GM12875 (cell line): ENCODE measurements around the gene ZNF491.
A peak's percentile ranks its signal among the peaks of the same experiment; 100 is the strongest.
"Not testable (repeated sequence)": the region's sequence is repeated elsewhere in the genome, so short reads cannot be mapped to it uniquely, and the experiment has no call there.

Experiments used
- H3K4me3 ChIP-seq: one replicate; pipeline ENCODE4 v1.5.1; 2011; ENCODE audit warnings: low read depth, low read length, control low read depth
- TF ChIP-seq, protein P1 (sequence below): IDR thresholded peaks from 2 replicates; pipeline ENCODE4 v1.5.1; 2011; ENCODE audit warnings: low read depth, mild to moderate bottlenecking, control low read depth, inconsistent platforms, low read length, moderate library complexity, borderline replicate concordance; ENCODE audit not compliant: insufficient read depth

The ZNF491 gene

DNA sequence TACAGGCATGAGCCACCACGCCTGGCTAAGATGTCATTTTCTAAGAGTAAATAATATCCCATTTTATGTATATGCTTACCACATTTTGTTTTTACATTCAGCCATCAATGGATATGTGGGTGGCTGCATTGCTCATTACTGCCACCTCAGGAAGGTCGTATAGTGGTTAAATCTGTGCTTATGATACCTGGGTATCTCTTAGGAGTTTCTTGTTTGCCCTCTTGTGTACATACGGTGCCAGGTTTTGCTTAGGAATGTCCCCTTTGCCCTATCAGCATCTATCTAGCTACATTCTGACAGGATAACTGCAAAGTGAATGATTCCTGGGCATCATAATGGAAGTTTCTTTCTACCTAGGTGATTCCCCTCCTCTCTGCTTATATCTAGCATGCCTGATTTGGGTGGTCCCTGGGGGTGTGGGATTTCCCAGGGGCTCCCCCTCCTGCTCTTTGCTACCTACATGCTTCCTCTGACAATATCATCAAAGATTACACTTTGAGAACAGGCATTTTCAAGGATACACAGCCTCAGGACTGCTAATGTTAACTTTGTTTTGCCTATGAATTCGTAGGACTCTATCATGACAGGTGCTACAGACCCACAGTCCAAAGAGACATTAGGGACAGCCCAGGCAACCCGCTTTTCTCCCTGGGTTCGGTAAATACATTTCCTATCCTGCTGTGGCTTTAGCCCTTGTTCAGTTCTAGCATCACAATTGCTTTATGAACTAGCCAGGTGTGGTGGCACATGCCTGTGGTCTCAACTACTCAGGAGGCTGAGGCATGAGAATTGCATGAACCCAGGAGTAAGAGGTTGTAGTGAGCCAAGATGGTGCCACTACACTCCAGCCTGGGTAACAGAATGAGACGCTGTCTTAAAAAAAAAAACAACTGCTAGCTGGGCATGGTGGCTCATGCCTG, 30.9 kb downstream of the ZNF491 start:
- H3K4me3 ChIP-seq, result not testable (repeated sequence)
- TF ChIP-seq, protein P1, sequence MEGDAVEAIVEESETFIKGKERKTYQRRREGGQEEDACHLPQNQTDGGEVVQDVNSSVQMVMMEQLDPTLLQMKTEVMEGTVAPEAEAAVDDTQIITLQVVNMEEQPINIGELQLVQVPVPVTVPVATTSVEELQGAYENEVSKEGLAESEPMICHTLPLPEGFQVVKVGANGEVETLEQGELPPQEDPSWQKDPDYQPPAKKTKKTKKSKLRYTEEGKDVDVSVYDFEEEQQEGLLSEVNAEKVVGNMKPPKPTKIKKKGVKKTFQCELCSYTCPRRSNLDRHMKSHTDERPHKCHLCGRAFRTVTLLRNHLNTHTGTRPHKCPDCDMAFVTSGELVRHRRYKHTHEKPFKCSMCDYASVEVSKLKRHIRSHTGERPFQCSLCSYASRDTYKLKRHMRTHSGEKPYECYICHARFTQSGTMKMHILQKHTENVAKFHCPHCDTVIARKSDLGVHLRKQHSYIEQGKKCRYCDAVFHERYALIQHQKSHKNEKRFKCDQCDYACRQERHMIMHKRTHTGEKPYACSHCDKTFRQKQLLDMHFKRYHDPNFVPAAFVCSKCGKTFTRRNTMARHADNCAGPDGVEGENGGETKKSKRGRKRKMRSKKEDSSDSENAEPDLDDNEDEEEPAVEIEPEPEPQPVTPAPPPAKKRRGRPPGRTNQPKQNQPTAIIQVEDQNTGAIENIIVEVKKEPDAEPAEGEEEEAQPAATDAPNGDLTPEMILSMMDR, result 0 out of 2 replicates have a peak, but pooled peaks have one; percentile 11

DNA sequence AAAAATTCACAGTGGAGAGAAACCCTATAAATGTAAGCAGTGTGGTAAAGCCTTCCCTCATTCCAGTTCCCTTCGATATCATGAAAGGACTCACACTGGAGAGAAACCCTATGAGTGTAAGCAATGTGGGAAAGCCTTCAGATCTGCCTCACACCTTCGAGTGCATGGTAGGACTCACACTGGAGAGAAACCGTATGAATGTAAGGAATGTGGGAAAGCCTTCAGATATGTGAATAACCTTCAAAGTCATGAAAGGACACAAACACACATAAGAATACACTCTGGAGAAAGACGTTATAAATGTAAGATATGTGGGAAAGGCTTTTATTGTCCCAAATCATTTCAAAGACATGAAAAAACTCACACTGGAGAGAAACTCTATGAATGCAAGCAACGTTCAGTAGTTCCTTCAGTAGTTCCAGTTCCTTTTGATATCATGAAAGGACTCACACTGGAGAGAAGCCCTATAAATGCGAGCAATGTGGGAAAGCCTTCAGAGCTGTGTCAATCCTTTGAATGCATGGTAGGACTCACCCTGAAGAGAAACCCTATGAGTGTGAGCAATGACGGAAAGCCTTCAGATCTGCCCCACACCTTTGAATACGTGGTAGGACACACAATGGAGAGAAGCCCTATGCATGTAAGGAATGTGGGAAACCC, 34.1 kb downstream of the ZNF491 start:
- TF ChIP-seq, protein P1, result no peak
- H3K4me3 ChIP-seq, result no peak overlapping the region

DNA sequence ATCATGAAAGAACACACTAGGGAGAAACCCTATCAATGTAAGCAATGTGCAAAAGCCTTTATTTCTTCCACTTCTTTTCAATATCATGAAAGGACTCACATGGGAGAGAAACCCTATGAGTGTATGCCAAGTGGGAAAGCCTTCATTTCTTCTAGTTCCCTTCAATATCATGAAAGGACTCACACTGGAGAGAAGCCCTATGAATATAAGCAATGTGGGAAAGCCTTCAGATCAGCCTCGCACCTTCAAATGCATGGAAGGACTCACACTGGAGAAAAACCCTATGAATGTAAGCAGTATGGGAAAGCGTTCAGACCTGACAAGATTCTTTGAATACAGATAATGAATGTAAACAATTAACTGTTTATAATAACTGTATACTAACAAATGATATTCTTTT, 35.2 kb downstream of the ZNF491 start:
- TF ChIP-seq, protein P1, result no peak
- no peak overlapping the region for H3K4me3 ChIP-seq

DNA sequence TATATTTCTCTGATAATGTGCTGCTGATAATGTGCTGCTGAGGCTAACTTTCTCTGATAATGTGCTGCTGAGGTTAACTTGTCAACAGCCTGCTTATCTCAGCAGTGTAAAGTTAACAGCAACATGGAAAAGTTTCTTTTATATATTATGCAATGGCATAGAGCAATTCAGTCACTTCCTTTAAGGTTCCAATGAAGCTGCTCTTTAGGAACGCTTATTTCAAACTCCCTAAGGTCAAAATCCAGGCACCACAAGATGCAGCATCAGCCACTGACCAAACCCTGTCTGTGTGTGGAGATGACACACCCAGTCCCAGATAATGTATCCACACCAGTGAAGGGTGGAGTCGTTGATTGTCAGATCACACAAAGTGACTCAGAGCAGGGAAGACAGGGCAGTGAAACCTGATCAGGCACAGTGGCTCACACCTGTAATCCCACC, 37.3 kb downstream of the ZNF491 start:
- not testable (repeated sequence) for H3K4me3 ChIP-seq

DNA sequence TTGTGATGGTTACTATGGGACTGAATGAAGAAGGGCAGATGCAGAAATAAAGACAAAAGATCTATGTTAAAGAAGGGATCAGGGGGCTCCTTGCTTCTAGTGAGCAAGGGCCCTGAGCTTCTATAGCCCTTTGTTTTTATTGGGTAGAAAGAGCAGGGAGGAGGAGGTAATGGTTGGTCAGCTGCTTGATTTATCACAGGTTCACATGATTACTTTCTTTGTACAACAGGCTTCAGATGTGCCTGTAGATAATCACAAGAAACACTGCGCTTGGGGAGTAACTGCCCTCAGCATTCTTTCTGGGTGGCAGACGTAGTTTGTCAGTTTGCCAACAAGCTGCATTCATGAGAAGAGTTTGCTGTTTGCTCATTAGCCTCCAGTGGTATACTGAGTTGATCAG, 45.4 kb downstream of the ZNF491 start:
- TF ChIP-seq, protein P1, result no peak
- no peak overlapping the region for H3K4me3 ChIP-seq

DNA sequence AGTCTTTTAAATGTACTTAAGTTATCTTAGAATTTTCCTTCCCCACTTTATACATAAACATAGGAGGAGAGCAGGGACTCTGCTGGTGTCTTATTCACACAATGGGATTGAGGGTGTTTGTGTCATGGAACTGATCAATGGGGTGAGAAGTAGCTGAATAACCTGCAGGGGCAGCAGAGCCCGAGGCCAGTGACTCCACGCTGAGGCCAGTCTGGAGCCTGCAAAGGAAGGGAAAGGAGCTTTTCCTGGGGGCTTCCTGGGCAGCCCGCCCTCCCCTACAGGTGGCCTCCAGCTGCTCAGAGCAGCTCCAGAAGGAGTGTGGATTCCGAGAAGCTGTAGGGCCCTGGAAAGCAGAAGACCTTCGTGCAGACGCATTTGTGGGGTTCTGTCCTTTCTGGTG, 49.3 kb downstream of the ZNF491 start:
- H3K4me3 ChIP-seq, result not testable (repeated sequence)

DNA sequence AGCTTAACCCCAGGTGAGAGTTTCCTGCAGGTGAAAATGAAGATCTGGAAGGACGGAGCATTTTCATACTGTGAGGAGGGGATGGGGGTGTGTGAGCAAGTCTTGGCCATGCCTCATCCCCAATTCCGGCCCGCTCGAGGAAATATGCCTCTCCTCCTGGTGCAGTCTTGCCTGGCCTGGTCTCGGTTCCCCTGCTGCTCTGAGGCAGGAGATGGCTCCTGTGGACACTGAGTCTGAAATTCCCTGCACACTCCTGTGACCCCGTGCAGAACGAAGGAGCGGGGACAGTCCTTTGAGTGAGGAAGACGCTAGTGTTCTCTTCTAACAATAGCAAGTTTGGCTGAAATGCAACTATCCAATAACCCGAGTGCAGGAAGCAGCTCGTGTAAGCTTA, 49.9 kb downstream of the ZNF491 start:
- TF ChIP-seq, protein P1, result no peak
- no peak overlapping the region for H3K4me3 ChIP-seq
